Urothelium cell line (cell line): ENCODE data around the gene CIRBP.
A peak's percentile ranks its signal among the peaks of the same experiment; 100 is the strongest.

ENCODE experiments used
- DNase-seq: peaks from one replicate; pipeline ENCODE4 v3.0.0; 2011; ENCODE audit warnings: low spot score, mixed read lengths
- FAIRE-seq: peaks from 2 replicates; lab custom pipeline; 2011; peaks lifted over from hg19 to GRCh38; lab: Jason Lieb, UNC

CIRBP gene

GRCh38 chr19:1288833-1289685, 19.9 kb downstream of the CIRBP start:
- FAIRE-seq (no peak), DNase-seq (no peak)

- FAIRE-seq, result no peak
These were observed 20.5 kb downstream of the CIRBP start for GRCh38 chr19:1289686-1290025.

DNA sequence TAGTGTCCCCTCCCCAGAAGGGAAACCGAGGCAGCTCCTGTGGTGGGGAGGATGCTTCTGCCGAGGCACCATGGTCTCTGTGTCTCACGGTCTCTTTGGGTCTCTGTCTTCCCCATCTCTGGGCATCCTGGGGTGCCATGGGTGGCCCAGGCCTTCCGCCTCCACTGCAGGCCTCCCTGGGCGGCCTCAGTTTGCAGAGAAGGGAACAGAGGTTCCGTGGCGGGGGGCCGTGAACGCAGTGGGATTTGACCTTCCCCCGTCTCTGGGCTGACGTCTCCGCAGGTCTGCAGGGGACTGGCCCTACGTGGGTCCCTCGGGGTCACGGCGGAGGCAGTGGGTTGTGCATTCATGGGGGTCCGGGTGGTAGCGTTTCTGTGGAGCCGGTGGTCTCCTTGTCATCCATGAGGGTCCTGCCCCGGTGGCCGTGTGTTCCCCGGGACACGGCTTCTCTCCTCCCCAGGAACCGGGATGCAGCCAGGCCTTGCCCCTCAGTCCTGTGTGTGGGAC, 21.1 kb downstream of the CIRBP start:
- no peak for FAIRE-seq
- DNase-seq, result no peak

More at GRCh38 chr19:1289686-1290025, 20.5 kb downstream of the CIRBP start:
- no peak for DNase-seq

- DNase-seq, result peak; percentile 34
- no peak for FAIRE-seq
These were observed 21.8 kb downstream of the CIRBP start for GRCh38 chr19:1290703-1291651.

- FAIRE-seq, result no peak
- DNase-seq, result no peak
These were observed 22.8 kb downstream of the CIRBP start for GRCh38 chr19:1291761-1292418.

- DNase-seq, result no peak
- FAIRE-seq, result no peak
These were observed 23.5 kb downstream of the CIRBP start for GRCh38 chr19:1292419-1293151.

GRCh38 chr19:1293782-1294604, 24.9 kb downstream of the CIRBP start:
- FAIRE-seq, result no peak
- DNase-seq, result no peak

- FAIRE-seq (no peak), DNase-seq (no peak)
These were observed 25.6 kb downstream of the CIRBP start for GRCh38 chr19:1294688-1295087.

DNA sequence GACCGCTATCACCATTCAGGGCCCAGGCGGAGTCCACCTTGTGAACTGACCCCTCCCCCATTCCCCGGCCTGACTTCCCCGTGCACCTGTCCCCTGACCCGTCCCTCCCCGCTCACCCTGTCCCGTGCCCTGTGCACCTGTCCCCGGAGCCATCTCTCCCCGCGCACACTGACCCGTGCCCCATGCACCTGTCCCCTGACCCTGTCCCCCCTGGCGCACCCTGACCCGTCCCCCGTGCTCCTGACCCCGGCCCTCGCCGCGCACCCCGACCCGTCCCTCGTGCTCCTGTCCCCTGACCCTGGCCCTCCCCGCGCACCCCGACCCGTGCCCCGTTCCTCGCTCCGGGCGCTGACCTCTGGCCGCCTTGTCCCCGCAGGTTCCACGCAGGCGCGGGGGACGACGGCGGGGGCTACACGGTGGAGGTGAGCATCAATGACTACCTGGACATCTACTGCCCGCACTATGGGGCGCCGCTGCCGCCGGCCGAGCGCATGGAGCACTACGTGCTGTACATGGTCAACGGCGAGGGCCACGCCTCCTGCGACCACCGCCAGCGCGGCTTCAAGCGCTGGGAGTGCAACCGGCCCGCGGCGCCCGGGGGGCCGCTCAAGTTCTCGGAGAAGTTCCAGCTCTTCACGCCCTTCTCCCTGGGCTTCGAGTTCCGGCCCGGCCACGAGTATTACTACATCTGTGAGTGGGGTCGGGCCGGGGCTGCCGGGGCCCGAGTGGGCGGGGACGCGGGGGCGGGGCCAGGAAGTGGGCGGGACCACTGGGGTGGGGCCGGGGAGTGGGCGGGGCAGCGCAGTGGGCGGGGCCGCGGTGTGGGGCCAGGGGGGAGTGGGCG, 26.3 kb downstream of the CIRBP start:
- FAIRE-seq, result no peak
- peak; percentile 65 for DNase-seq

GRCh38 chr19:1296078-1296477, 26.9 kb downstream of the CIRBP start:
- no peak for FAIRE-seq
- DNase-seq, result no peak

DNA sequence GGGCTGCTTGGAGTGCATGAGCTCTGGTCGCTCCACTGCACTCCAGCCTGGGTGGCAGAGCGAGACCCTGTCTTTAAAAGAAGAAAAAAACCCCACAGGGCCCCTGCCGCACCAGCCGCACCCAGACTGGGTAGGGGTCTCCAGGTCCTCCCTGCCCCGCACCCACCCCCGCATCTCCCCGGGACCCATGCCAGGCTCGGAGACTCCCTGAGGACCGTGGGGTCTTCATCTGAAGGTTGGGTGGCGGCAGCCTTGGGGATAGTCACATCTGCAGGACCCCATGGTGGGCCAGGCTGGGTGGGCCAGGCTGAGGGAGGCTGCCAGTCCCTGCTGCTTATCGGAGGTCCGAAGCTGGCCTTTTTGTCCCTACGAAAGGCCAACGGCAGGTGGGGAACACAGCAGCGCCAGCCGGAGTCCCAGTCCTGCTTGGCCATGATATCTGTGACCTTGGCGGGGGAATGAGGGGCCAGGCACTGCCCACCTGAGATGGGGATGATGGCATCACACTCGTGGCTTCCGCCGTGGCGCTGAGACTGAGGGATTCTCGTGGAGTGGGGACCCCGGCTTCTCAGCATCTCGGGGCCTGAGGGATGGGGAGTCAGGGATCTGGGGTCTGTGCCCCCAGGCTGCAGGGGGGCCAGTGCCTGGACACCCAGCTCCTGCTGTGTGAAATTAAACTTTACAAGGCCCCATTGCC, 27.6 kb downstream of the CIRBP start:
- FAIRE-seq (no peak), DNase-seq (no peak)

DNA sequence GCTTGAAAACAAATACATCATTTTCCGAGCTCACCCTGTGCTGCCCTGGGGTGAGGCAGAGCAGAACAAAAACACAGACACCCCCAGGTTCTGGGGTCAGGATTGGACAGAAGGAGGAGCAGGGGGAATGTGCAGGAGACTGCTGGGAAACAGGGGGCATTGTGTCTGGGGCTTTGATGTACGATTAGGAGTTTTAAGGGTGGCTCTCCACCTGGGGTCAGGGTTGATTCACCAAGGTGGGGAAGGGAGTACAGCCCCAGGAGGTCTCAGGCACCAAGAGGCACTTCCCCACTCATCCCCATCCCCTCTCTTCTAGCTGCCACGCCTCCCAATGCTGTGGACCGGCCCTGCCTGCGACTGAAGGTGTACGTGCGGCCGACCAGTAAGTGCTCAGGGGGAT, 29.1 kb downstream of the CIRBP start:
- DNase-seq (no peak), FAIRE-seq (no peak)

DNA sequence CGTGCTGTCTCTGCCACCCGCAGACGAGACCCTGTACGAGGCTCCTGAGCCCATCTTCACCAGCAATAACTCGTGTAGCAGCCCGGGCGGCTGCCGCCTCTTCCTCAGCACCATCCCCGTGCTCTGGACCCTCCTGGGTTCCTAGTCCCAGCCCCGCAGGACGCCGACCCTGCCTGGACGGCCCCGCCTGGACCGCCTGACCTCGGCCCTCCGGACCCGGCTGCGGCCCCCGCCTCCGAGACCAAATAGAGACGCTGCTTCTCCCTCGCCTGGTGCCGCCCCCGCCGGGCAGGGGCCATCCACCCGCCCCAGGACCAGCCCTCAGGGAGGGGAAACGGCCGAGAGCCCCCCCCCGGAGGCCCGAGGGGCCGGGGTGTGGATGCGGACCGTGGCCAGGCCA, 30.7 kb downstream of the CIRBP start:
- FAIRE-seq, result no peak
- no peak for DNase-seq

- FAIRE-seq, result no peak
- no peak for DNase-seq
These were observed 31.8 kb downstream of the CIRBP start for GRCh38 chr19:1300744-1301490.

- DNase-seq (no peak), FAIRE-seq (no peak)
These were observed 33.6 kb downstream of the CIRBP start for GRCh38 chr19:1302533-1303239.

GRCh38 chr19:1304197-1304924, 35.2 kb downstream of the CIRBP start:
- DNase-seq (no peak), FAIRE-seq (no peak)
